Activated CD8-positive, alpha-beta memory T cell treated with anti-CD3 and anti-CD28 coated beads, Interleukin-2, amount 50 U/mL, for 48 hours (primary cell): ENCODE measurements around the gene NPS.
A peak's percentile ranks its signal among the peaks of the same experiment; 100 is the strongest.

Experiments used
- DNase-seq: peaks from one replicate; pipeline ENCODE4 v3.0.0-alpha.2; 2020

Gene NPS

DNA sequence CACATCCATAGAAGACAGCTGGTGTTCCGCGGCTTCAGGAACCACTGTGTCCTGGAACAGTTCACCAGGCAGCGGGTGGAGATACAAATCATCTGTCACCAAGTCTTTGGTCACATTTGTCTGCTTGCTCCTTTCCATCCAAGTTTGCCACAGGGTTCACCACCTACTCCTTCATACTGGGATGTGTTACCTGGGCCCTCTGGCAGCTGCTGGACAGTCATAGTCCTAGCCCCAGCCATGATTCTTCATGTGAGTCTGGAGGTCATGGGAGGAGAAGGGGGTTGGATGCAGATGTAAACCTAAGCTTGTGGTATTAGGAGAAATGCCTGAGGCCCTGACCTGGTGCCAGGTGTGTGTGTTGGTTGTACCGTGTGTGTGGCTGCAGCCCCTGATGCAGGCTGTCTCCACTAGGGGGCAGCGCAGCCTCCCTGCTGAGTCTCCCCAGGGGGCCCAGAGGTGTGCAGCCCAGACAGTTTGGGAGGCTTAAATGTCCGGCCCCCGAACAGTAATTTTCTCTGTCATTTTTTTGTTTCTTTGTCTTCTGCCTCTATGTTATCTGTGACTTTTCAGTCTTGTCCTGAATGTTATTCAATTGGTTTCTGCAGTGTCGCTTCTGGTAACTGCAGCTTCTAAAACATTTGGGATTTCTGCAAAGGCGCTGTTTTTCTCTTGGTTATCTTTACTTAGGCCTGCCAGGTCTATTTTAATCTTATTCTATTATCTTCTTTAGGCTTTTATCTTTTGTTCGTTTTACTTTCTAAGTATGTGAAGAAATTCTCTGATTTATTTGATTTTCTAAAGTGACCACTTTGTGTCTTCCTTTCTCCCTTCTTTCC is 14.8 kb downstream of the NPS start:
- DNase-seq: peak; percentile 75

DNA sequence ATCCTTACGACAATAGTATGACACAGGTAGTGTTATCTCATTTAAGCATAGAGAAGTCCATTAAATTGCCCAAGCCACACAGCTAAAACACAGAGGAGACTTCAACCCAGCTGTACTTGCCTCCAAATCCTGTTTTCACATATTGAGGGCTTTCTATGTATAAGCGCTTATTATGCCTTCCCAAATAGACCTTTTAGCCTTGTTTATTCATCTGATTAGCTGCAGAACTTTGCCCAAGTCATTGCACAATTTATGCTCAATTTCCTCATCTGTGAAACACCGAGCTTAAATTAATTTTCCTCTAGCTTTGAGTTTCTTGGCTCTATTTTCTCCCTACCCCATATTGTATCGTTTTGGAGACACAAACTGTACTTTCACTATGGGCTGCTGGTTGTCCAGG is 15.5 kb downstream of the NPS start:
- no peak for DNase-seq

DNA sequence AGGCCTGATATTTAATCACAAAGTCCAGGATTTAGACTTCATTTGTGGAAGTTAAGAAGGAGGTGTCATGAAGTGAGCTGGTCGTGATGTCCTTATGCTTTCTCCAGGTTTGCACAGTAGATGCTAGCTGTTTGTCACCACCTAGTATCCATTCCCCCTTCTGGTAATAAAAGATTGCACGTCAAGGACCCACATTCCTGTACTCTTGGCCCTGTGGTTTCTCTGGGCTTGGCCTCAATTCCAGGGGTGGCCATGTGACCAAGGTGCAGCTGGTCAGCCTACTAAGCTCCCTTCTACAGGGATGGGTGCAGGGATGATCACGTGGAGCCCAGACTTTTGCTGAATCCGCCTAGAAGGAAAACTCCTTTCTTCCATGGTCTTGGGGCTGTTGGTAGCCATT is 16.5 kb downstream of the NPS start:
- DNase-seq: no peak

DNA sequence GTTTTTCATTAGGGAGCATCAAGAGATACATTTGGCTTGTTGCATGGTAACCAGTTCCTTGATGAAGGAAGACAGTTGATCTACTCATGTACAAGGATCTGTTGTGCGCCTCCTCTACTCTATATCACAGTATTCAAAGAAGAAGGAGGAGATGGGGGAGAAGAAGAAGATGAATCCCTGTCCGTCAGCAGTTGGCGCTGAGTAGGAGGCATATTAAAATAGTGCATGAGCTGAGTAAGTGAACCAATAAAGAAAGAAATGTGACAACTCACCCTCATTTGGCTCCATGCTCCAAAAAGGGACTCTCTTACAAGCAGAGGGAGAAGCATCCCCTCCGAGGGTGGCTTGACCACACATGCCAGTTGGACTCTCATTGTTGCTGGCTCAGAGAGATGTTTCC is 20.1 kb downstream of the NPS start:
- DNase-seq: no peak

DNA sequence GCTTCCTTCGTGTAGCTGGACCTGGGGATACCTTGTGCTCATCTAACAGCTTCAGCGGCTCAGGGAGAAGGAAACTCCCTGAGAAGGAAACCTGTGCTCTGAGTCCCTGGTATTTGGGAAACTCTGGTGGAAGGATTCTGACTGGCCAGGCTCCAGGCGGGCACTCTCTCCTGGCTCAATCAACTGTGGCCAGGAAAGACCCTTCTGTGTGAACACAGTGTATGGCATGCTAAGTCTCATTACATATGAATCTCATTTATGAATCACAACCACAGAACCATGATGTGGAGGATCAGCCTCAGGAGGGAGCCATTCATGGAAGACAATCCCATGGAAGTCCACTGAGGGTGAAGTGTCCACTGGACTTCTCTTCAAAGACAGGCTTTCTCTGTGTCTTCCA is 20.9 kb downstream of the NPS start:
- DNase-seq: no peak

DNA sequence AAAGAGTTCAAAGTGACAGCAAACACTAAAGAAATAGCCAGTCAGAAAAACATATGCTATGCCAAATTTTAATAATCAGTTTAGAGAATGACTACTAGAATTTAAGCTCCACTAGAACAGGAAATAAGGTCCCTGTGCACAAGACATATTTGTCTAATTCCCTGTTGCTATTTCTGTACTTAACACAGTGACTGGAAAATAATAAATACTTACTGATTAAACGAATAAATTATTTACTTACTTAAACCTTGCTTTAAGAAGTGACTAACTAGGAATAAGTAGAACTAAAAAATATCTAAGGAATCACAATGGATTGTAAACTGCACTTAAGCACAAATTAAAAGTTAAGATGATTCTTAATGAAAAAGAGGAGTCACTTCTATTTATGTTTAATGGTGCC is 22.3 kb downstream of the NPS start:
- no peak for DNase-seq

DNA sequence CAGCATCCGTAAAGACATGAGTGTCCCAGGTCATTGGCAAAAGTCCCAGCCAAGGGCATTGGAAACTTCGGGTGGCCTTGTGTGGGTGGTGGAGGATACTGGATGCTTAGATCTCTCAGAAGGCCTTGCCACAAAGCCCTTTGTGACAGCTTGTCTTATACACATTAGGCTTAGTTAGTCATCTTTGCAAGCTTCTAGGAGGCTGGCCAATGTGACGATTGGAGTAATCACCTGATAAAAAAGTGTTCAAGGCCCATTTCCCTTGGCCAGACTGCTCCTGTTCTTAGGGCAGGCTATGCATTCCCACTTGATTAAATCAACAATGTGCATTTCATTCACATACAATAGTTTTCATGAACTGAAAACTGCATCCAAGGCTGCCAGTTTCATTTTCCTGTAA is 26.9 kb downstream of the NPS start:
- DNase-seq: no peak

DNA sequence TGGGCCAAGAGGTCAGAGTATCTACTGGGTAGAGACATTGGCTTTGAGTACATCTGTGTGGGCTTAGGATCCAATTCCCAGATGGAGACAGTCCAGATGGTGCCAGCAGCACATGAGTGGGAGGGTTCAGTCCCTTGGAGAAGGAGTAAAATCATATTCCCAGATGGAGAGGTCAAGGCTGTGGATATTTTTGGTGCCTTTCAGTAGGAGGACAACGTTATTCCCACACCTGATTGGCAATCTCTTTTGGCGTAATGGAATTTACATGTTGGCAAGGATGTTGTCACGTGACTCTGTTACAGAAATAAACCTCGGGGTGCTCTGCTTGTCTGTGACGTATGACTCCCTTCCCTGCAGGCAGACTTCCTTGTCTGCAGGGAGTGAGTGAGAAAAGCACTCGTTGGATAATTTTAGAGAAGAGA is 27.6 kb downstream of the NPS start:
- DNase-seq: no peak

DNA sequence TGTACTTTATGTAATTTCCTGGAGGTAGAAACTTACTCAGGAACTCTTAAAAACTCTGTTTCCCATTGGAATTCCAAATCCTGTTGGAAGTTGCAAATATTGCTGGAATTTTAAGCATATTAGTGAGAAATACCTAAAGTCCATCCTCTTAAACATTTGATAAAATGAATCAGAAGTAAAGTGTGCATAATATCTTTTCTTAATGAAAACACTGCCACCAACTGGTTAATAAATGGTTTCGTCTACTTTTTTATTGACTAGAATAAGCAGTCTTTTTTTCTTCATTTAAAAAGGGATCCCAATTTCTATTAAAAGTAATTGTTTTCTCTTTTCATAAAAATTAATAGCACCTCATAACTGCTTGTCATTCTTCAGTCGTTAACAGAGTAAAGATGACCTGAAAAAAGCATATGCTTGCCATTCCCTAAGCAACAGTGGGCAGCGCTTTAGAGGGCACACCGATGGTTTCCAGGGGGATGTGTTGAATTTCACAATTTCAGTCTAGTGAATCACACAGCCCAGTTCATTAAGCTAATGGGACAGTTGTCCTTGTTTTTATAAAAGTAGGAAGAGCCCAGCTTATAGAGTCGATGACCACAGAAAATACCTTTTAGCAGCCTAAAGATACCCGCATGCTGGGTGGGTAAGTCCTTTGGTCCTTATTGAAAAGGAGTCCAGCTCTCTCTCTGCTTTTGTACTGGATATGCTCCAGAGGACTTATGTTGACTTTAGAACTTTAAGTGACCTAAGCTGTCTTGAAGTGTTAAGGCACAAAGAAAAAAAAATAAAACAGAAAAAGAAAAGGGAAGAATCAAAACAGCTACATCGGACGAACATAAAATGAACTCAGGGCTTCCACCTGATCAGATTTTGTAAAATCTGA is 28.5 kb downstream of the NPS start:
- DNase-seq: no peak

DNA sequence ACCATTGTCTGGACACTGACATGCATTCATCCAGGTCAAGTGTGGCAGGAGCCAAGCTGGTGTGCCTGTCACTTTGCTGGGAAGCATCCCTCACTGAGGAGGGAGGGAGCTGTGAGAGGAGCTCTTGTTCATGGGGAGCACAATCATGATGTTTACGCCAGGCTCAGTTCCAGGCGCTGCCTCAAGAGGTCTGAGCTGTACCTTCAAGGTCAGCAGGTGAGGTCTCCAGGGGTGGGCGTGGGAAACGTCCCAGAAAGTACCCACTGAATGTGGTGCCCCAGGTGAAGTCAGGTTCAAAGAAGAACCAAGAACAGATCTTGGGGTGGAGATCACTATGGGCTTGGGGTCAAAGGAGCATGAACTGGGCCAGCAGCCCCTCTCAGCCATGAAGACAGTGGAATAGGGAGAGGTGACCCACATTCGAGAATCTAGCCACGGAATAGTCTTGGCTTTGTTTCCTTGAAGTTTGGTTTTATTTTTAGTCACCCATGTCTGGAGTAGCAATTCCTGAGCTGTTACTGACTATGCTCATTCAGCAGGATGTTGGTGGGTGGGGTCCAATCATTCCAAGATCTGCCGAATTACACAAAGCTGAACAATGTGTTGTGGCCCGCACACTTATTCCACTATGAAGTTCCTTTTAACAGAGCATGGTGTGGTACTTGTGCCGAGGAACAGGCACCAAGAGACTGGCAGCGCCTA is 29.3 kb downstream of the NPS start:
- DNase-seq: no peak

DNA sequence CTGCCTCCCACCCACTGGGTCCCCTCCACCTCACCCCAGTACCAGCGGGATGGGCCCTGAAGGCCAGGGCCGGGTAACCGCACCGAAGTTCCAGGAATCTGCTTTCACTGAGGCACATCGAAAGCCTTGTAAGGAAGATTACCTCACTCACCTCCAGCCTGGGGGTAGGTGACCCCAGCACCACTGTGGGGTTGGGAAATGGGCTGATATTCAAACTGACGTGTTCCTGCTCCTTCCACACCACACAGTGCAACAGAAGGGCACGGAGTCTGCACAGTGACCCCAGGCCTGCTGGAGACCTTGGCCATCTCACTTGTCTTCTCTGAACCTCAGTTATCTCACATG is 29.8 kb downstream of the NPS start:
- DNase-seq: no peak

DNA sequence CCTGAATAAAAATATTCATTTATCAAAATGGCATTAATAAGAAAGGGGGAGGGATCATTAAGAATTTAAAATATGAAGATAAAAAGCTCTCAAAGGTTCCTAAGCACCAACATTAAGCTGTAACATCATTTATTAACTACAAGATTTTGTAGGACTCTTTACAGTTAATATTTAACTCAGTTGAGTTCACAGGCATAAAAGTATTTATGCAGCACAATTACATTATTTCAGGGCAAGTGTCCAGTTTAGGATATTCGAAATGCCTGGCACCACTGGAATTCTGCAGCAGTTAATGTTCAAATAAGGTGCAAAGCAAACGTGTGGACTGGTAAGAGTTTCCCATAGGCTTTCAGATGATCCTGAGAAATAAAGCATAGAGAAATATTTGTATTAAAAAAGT is 30.5 kb downstream of the NPS start:
- no peak for DNase-seq

DNA sequence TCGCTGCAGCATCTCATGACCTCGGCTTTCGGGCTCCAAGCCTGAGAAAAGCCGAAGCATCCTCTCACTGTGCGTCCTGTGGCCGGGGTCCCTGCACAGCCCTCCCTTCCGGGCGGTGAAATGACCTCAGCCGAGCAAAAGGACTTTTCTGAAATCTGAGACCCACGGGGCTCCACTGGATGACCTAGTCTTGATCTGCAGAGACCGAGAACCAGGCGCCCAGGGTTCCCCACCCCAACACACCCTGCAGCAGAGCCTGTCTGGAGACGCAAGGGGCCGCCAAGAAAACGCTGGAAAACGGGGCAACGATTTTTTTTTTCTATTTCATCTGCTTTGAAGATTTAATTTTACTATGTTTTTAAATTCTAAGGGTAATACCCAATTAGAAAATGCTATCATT is 31.7 kb downstream of the NPS start:
- DNase-seq: no peak

DNA sequence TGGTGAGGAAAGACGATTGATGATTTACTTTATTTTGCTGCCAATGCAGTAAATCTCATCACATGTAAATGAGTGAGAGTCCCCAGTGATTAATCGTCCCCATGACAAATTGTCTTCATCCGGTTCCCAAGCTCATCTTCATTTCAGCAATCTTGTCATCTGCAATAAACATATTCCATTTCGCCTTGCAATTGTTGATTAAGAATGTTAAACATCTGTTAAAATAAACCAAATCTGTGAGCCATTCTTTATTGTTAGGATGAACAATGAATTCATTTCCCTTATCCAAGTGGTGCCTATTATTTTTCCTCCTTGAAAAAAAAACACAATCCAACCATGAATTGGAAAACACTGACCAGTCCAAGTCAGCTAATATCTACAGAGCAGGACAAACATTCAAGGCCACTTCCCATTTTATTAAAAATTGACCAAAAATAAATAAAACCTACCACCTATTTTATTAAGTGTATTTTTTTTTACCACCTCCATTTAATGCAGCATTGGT is 36.5 kb downstream of the NPS start:
- DNase-seq: no peak

DNA sequence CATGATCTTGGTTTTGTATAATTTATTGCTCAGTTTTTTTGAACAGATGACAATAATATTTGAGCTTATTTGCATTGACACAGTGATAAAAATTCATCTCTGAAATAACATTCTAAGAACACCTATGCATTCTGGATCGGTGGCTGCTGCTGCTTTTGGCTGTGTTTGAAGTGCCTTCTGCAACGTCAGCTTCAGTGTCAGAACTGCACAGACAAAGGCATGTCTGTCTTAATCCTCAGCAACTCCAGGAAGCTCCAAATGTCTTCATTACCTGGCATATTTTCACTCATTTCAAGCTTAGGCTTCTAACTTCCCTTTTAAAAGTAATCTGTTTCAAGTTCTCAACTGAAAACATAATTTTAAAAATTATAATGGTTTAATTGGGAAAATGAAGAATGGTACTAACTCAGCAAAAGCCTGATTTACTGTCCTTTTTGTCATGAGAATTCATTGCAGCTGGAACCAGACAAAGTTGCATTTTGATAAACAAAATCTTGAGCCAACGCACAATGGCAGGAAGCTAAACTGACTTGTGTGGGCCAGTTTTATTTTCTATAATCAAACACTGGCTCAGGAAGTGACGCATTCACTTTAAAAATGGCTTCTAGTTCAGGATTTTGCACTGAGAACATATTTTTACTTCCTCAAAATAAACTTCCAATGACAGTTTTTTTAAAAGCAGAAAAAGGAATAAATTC is 38.7 kb downstream of the NPS start:
- DNase-seq: no peak

DNA sequence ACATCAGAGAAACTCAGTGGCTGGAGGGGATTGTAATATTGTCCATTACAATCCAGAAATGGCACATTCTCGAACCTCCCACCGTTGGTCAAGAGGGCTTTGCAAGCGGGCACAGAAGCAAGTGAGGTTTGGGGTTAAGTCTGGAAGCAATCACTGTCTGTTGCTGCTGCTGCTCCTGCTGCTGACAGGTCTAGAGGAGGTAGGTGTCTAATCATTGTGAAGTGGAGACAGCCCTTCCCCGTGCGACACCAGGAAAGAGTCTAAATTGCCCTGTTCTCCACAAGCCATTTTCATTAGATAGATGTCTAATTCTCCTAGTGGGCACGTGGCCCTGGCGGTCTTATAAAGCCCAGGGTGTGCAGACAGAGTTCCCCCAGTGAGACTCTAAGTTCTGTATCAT is 43.5 kb downstream of the NPS start:
- DNase-seq: no peak

DNA sequence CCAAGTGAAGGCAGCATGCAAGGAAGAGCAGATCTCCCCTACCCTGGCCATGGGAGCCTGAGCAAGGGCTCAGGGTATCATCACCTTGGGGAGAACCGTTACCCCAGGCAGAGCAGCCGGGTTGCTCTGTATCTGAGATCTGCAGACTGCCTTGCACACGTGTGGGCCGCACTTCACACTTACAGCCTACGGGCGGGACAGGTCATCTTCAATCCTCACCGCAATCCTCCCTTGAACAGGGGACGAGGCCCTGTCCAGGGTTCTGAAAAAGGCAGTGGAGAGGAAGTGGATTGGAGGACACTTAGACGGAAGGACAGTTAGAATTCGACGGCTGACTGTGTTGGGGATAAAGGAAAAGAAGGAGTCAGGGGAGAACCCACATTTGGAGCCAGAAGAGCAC is 51.4 kb downstream of the NPS start:
- DNase-seq: no peak
